GM21717 (cell line): Measurements from ENCODE around the gene GNL1.
"Not testable (repeated sequence)": the region's sequence is repeated elsewhere in the genome, so short reads cannot be mapped to it uniquely, and the experiment has no call there.

Experiments
- ATAC-seq: cut with Tn5 transposase; IDR thresholded peaks from one replicate; pipeline ENCODE4 v1.9.1; 2021; ENCODE audit warnings: mild to moderate bottlenecking, moderate library complexity; ENCODE audit not compliant: unreplicated experiment

Gene GNL1

GRCh38 chr6:30533460-30534294 is 22.6 kb downstream of the GNL1 start:
- no peak for ATAC-seq

- no peak for ATAC-seq
These were observed 26.3 kb downstream of the GNL1 start for GRCh38 chr6:30530014-30530413.

GRCh38 chr6:30529349-30529875 is 26.9 kb downstream of the GNL1 start:
- ATAC-seq, result not testable (repeated sequence)

GRCh38 chr6:30526444-30526843 is 29.8 kb downstream of the GNL1 start:
- not testable (repeated sequence) for ATAC-seq

GRCh38 chr6:30521952-30522351 is 34.3 kb downstream of the GNL1 start:
- not testable (repeated sequence) for ATAC-seq

GRCh38 chr6:30521082-30521481 is 35.2 kb downstream of the GNL1 start:
- not testable (repeated sequence) for ATAC-seq

GRCh38 chr6:30520522-30520921 is 35.8 kb downstream of the GNL1 start:
- ATAC-seq, result no peak

GRCh38 chr6:30518505-30519145 is 37.7 kb downstream of the GNL1 start:
- ATAC-seq, result not testable (repeated sequence)

GRCh38 chr6:30517767-30518504 is 38.4 kb downstream of the GNL1 start:
- not testable (repeated sequence) for ATAC-seq

- ATAC-seq, result not testable (repeated sequence)
These were observed 39.6 kb downstream of the GNL1 start for GRCh38 chr6:30516754-30517076.

- peak; percentile 65 for ATAC-seq
These were observed 40.1 kb downstream of the GNL1 start for GRCh38 chr6:30515944-30516753.

- ATAC-seq, result no peak
These were observed 41.2 kb downstream of the GNL1 start for GRCh38 chr6:30515106-30515505.

GRCh38 chr6:30513451-30513850 is 42.8 kb downstream of the GNL1 start:
- ATAC-seq, result no peak

GRCh38 chr6:30511169-30511546 is 45.1 kb downstream of the GNL1 start:
- ATAC-seq, result no peak

- ATAC-seq, result no peak
These were observed 45.7 kb downstream of the GNL1 start for GRCh38 chr6:30510419-30511168.

GRCh38 chr6:30508890-30509736 is 47.2 kb downstream of the GNL1 start:
- no peak for ATAC-seq

- no peak for ATAC-seq
These were observed 48.2 kb downstream of the GNL1 start for GRCh38 chr6:30507849-30508827.
